Subcutaneous abdominal adipose tissue (tissue), 5 donors: ENCODE results near the gene KNL1.

ENCODE experiments used
- H3K27ac ChIP-seq: one replicate; pipeline ENCODE4 v1.7.0; 2013; ENCODE audit warnings: low read depth, mild to moderate bottlenecking, inconsistent platforms, low read length, moderate library complexity
- H3K27me3 ChIP-seq, 5 donors: one replicate each; pipeline ENCODE4 v1.7.0; 2013; ENCODE audit warnings: low read length in 5 of 5, inconsistent platforms in 1 of 5; ENCODE audit not compliant: control insufficient read depth in 5 of 5, insufficient read depth in 4 of 5
- H3K36me3 ChIP-seq, 5 donors: one replicate each; pipeline ENCODE4 v1.7.0; 2013; ENCODE audit warnings: low read length in 5 of 5; ENCODE audit not compliant: control insufficient read depth in 5 of 5, insufficient read depth in 5 of 5
- H3K4me1 ChIP-seq, 5 donors: one replicate each; pipeline ENCODE4 v1.7.0; 2013; ENCODE audit warnings: low read length in 5 of 5, mild to moderate bottlenecking in 3 of 5, moderate library complexity in 1 of 5; ENCODE audit not compliant: control insufficient read depth in 5 of 5, insufficient read depth in 5 of 5
- H3K4me3 ChIP-seq, 5 donors: one replicate each; pipeline ENCODE4 v1.7.0; 2013; ENCODE audit warnings: low read length in 5 of 5, low read depth in 1 of 5
- H3K9ac ChIP-seq, 5 donors: one replicate each; pipeline ENCODE4 v1.7.0; 2013; ENCODE audit warnings: low read length in 5 of 5, mild to moderate bottlenecking in 4 of 5, moderate library complexity in 3 of 5
- H3K9me3 ChIP-seq, 5 donors: one replicate each; pipeline ENCODE4 v1.7.0; 2013; ENCODE audit warnings: low read length in 5 of 5; ENCODE audit not compliant: control insufficient read depth in 5 of 5
- donor health status: healthy.
- donor health status: healthy.
- donor health status: healthy.
- donor health status: healthy.
- donor health status: healthy.

The KNL1 gene

GRCh38 chr15:40688932-40689799, 95.1 kb downstream of the KNL1 start:
- H3K9ac ChIP-seq, result no peak overlapping the region

GRCh38 chr15:40691737-40692136, 97.7 kb downstream of the KNL1 start:
- no peak overlapping the region for H3K9ac ChIP-seq
- no peaks in the 10 kb centered on the region for H3K27me3 ChIP-seq
- H3K4me3 ChIP-seq, result no peak overlapping the region
- no peaks in the 10 kb centered on the region for H3K9me3 ChIP-seq
- H3K36me3 ChIP-seq, result peaks cover 0 to 8% (median 7%) of the 10 kb centered on the region in 5 donors
- H3K4me1 ChIP-seq, result peaks cover 2 to 21% (median 18%) of the 10 kb centered on the region in 5 donors
- no peak overlapping the region for H3K27ac ChIP-seq

More at GRCh38 chr15:40688932-40689799, 95.1 kb downstream of the KNL1 start:
- Histone ChIP-seq H3K27ac (no peak overlapping the region), H3K36me3 (peaks cover 0 to 8% (median 7%) of the 10 kb centered on the region in 5 donors), H3K4me3 (no peak overlapping the region), H3K9me3 (no peaks in the 10 kb centered on the region), H3K4me1 (peaks cover 0 to 8% (median 8%) of the 10 kb centered on the region in 5 donors), H3K27me3 (no peaks in the 10 kb centered on the region)

- Histone ChIP-seq H3K27ac (peak overlapping the region; percentile 96), H3K9ac (peak overlapping the region; percentile 83 to 98 (median 93)), H3K36me3 (peaks cover 0 to 8% (median 7%) of the 10 kb centered on the region in 5 donors)
Measured at GRCh38 chr15:40693904-40694687, 100.0 kb downstream of the KNL1 start.

GRCh38 chr15:40694688-40695468, 100.8 kb downstream of the KNL1 start, which contains the start of gene RAD51:
Gene RAD51, plus strand, starts transcription at chr15:40695174. Its CDS starts 3,585 bp downstream, at chr15:40698759.
- H3K9me3 ChIP-seq, result no peaks in the 10 kb centered on the region
- H3K4me3 ChIP-seq, result peak within 1 kb of the TSS; percentile 83 to 99 (median 93)
- peak within 1 kb of the TSS; percentile 83 to 98 (median 93) for H3K9ac ChIP-seq
- peak within 1 kb of the TSS; percentile 96 for H3K27ac ChIP-seq
- H3K4me1 ChIP-seq, result peaks cover 2 to 21% (median 18%) of the 10 kb centered on the region in 5 donors
- peaks cover 0 to 8% (median 7%) of the 10 kb centered on the region in 5 donors for H3K36me3 ChIP-seq
- H3K27me3 ChIP-seq, result no peaks in the 10 kb centered on the region

More at GRCh38 chr15:40693904-40694687, 100.0 kb downstream of the KNL1 start:
- Histone ChIP-seq H3K4me3 (peak overlapping the region; percentile 83 to 99 (median 93)), H3K27me3 (no peaks in the 10 kb centered on the region), H3K9me3 (no peaks in the 10 kb centered on the region), H3K4me1 (peaks cover 2 to 21% (median 18%) of the 10 kb centered on the region in 5 donors)

DNA sequence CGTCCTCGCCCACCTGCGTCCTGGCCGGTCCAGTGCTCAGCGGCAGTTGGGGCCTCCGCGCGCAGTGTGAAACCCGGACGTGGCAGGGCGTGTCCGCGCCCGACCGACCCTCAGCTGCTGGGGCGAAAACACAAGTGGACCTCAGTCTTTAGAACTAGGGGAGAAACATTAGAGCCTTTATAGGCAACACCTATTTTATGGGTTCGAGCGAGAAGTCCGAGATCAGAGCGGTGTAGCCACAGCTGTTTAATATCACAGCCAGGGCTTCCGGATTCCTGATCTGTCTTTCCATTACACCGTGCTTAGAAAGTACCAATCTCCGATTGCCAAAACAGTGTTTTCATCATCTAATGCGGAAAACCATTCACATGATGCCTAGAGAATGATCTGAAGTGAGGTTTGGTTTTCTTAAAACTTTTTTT, 101.4 kb downstream of the KNL1 start:
- Histone ChIP-seq H3K27ac (peak overlapping the region; percentile 96), H3K4me3 (peak overlapping the region; percentile 57 to 99 (median 86)), H3K9ac (peak overlapping the region in 4 of 5 donors; percentile 24 to 98 (median 90)), H3K36me3 (peaks cover 0 to 8% (median 7%) of the 10 kb centered on the region in 5 donors), H3K27me3 (no peaks in the 10 kb centered on the region), H3K9me3 (no peaks in the 10 kb centered on the region), H3K4me1 (peaks cover 2 to 21% (median 18%) of the 10 kb centered on the region in 5 donors)

GRCh38 chr15:40696228-40696627, 102.2 kb downstream of the KNL1 start:
- Histone ChIP-seq H3K4me3 (no peak overlapping the region), H3K4me1 (peaks cover 2 to 21% (median 18%) of the 10 kb centered on the region in 5 donors), H3K27ac (no peak overlapping the region), H3K9ac (no peak overlapping the region), H3K27me3 (no peaks in the 10 kb centered on the region), H3K36me3 (peaks cover 0 to 8% (median 7%) of the 10 kb centered on the region in 5 donors), H3K9me3 (no peaks in the 10 kb centered on the region)

- H3K4me1 ChIP-seq, result peaks cover 2 to 21% (median 18%) of the 10 kb centered on the region in 5 donors
- H3K9ac ChIP-seq, result no peak overlapping the region
- H3K9me3 ChIP-seq, result no peaks in the 10 kb centered on the region
- no peaks in the 10 kb centered on the region for H3K27me3 ChIP-seq
- no peak overlapping the region for H3K4me3 ChIP-seq
- H3K36me3 ChIP-seq, result no peaks in the 10 kb centered on the region
- H3K27ac ChIP-seq, result no peak overlapping the region
Measured at GRCh38 chr15:40697916-40698315, 103.9 kb downstream of the KNL1 start.

- Histone ChIP-seq H3K4me3 (no peak overlapping the region), H3K9me3 (no peaks in the 10 kb centered on the region), H3K9ac (peak overlapping the region in 1 of 5 donors; percentile 24), H3K27me3 (no peaks in the 10 kb centered on the region), H3K4me1 (no peaks in the 10 kb centered on the region), H3K27ac (no peak overlapping the region), H3K36me3 (no peaks in the 10 kb centered on the region)
Measured at GRCh38 chr15:40702077-40702476, 108.0 kb downstream of the KNL1 start.

GRCh38 chr15:40706121-40706520, 112.1 kb downstream of the KNL1 start:
- no peaks in the 10 kb centered on the region for H3K4me1 ChIP-seq
- H3K36me3 ChIP-seq, result no peaks in the 10 kb centered on the region

More at GRCh38 chr15:40706121-40706520, 112.1 kb downstream of the KNL1 start:
- H3K9me3 ChIP-seq, result no peaks in the 10 kb centered on the region
- H3K27ac ChIP-seq, result no peak overlapping the region
- no peaks in the 10 kb centered on the region for H3K27me3 ChIP-seq
- no peak overlapping the region for H3K4me3 ChIP-seq
- H3K9ac ChIP-seq, result no peak overlapping the region
